Karpas-422 (cell line): ENCODE data around the gene RAD51B. TPM values are rescaled to one million over a fixed set of nuclear protein-coding genes. Genes with fewer than 3 reads are reported as not detected.

Experiments
- DNase-seq: peaks from one replicate; pipeline ENCODE4 v3.0.0-alpha.2; 2015
- H2AFZ ChIP-seq: fragments of 200-600 bp; sonication (generic); 2 replicates; pipeline ENCODE4 v1.6.1; 2014; ENCODE audit warnings: antibody characterized with exemption, low read length, mixed read lengths
- H3K27ac ChIP-seq: fragments of 200-600 bp; sonication (generic); 2 replicates; pipeline ENCODE4 v1.5.1; 2014; ENCODE audit warnings: mild to moderate bottlenecking, low read length, moderate library complexity
- H3K27me3 ChIP-seq: fragments of 200-600 bp; sonication (generic); 2 replicates; pipeline ENCODE4 v1.6.1; 2014; ENCODE audit warnings: low read length, mixed read lengths
- H3K36me3 ChIP-seq: fragments of 200-600 bp; sonication (generic); 2 replicates; pipeline ENCODE4 v1.6.1; 2014; ENCODE audit warnings: low read length, mixed read lengths; ENCODE audit not compliant: insufficient read depth
- H3K4me1 ChIP-seq: fragments of 200-600 bp; sonication (generic); 2 replicates; pipeline ENCODE4 v1.6.1; 2014; ENCODE audit warnings: mild to moderate bottlenecking, low read length, mixed read lengths
- H3K4me2 ChIP-seq: fragments of 200-600 bp; sonication (generic); 2 replicates; pipeline ENCODE4 v1.6.1; 2014; ENCODE audit warnings: low read length, low read depth, mild to moderate bottlenecking; ENCODE audit not compliant: poor library complexity, severe bottlenecking
- H3K4me3 ChIP-seq: fragments of 200-600 bp; sonication (generic); 2 replicates; pipeline ENCODE4 v1.5.1; 2014; ENCODE audit warnings: mild to moderate bottlenecking, antibody characterized with exemption, low read length, mixed read lengths
- H3K79me2 ChIP-seq: fragments of 200-600 bp; sonication (generic); 2 replicates; pipeline ENCODE4 v1.6.1; 2014; ENCODE audit warnings: mild to moderate bottlenecking, low read length, mixed read lengths
- H3K9ac ChIP-seq: fragments of 200-600 bp; sonication (generic); 2 replicates; pipeline ENCODE4 v1.6.0; 2014; ENCODE audit warnings: low read length
- H3K9me2 ChIP-seq: fragments of 200-600 bp; sonication (generic), shearing (Covaris generic); replicated peaks from 2 replicates; pipeline ENCODE4 v1.6.0; 2014; ENCODE audit warnings: mild to moderate bottlenecking, low read length, moderate library complexity; ENCODE audit not compliant: insufficient read depth
- H3K9me3 ChIP-seq: fragments of 300-700, 200-600 bp; sonication (generic); 2 replicates; pipeline ENCODE4 v1.6.1; 2014; ENCODE audit warnings: low read length, mixed read lengths
- H4K20me1 ChIP-seq: fragments of 200-600 bp; sonication (generic); 2 replicates; pipeline ENCODE4 v1.6.1; 2014; ENCODE audit warnings: mild to moderate bottlenecking, antibody characterized with exemption, low read length, low read depth; ENCODE audit not compliant: insufficient read depth
- total RNA-seq: library from RNA; depleted of rRNA; stranded (reverse); fragments of >200 nt; shearing (Covaris generic); gene quantifications from 2 replicates; pipeline ENCODE4 v1.2.3, GENCODE V29; 2014; ENCODE audit warnings: low replicate concordance

RAD51B gene
- total RNA-seq, 1 experiment from 2014 or later, result 107 TPM

DNA sequence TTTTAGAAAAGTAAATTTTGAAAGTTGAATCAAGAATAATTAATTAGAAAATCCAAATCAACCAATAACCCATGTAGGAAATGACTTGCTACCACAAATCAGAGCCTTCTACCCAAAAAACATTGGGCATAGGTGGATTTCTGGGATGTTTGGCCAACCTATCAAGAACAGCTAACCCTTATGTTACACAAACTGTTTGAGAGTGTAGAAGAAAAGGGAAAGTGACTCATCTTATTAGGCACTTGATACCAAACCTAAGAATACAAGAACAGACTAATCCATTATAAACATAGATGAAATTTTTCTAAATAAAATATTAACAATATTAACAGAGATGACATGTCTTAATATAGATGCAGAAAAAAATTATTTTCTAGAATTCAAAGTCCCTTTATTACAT, 712.9 kb downstream of the RAD51B start:
- Histone ChIP-seq H2AFZ (no peak overlapping the region), H3K4me1 (no peaks in the 10 kb centered on the region), H3K9me3 (peaks cover 12% of the 10 kb centered on the region; the same call in 1 of the 2 replicates), H3K4me2 (no peak overlapping the region), H3K27me3 (no peaks in the 10 kb centered on the region), H3K36me3 (no peaks in the 10 kb centered on the region), H4K20me1 (no peaks in the 10 kb centered on the region), H3K9ac (no peak overlapping the region), H3K9me2 (no peaks in the 10 kb centered on the region), H3K4me3 (no peak overlapping the region), H3K79me2 (no peaks in the 10 kb centered on the region), H3K27ac (no peak overlapping the region)
- DNase-seq, result no peak

- H3K9me3 ChIP-seq, result peaks cover 11% of the 10 kb centered on the region; the same call in 1 of the 2 replicates
- H3K36me3 ChIP-seq, result no peaks in the 10 kb centered on the region
- H3K9ac ChIP-seq, result no peak overlapping the region
- DNase-seq, result no peak
- no peaks in the 10 kb centered on the region for H3K4me1 ChIP-seq
- H3K27me3 ChIP-seq, result no peaks in the 10 kb centered on the region
- no peak overlapping the region for H3K4me3 ChIP-seq
- no peak overlapping the region for H2AFZ ChIP-seq
- H3K4me2 ChIP-seq, result no peak overlapping the region
- no peaks in the 10 kb centered on the region for H3K79me2 ChIP-seq
- H4K20me1 ChIP-seq, result no peaks in the 10 kb centered on the region
- H3K27ac ChIP-seq, result no peak overlapping the region
- no peaks in the 10 kb centered on the region for H3K9me2 ChIP-seq
Observed at GRCh38 chr14:68534276-68534675, 714.7 kb downstream of the RAD51B start.

DNA sequence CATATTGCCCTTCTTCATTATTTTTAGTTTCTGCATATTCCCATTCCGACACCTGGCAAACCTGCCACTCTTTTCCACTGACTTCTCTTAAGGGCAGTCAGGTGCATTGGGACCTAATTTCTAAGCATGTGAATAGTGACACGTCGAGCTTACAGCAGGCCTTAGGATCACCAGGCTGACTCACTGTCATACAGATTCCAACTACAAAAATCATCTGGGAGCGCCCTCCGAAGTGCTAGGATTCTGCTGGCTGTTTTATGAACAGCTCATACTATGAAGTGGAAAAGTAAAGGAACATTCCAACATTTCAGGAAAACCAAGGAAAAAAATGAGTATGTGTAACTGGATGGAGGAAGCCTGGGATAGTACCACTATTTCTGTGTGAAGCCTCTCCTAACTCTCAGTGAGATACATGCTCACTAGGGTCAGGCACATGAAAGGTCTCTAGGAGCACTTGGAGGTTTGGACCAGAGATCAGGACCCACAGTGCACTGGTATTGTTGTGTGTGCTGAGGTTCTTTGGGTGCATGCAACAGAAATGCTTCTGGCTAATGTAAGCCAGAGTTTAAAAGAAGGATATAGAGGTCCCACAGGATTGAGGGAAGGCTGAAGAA, 715.9 kb downstream of the RAD51B start:
- H3K36me3 ChIP-seq, result no peaks in the 10 kb centered on the region
- no peak for DNase-seq
- H3K4me1 ChIP-seq, result no peaks in the 10 kb centered on the region
- no peak overlapping the region for H3K4me3 ChIP-seq
- H3K9me3 ChIP-seq, result peaks cover under 1% of the 10 kb centered on the region; the same call in 1 of the 2 replicates
- H2AFZ ChIP-seq, result no peak overlapping the region
- H3K79me2 ChIP-seq, result no peaks in the 10 kb centered on the region
- no peaks in the 10 kb centered on the region for H3K9me2 ChIP-seq
- H4K20me1 ChIP-seq, result no peaks in the 10 kb centered on the region
- H3K27ac ChIP-seq, result no peak overlapping the region
- H3K9ac ChIP-seq, result no peak overlapping the region
- no peak overlapping the region for H3K4me2 ChIP-seq
- no peaks in the 10 kb centered on the region for H3K27me3 ChIP-seq

- H3K4me3 ChIP-seq, result no peak overlapping the region
- no peak overlapping the region for H3K9ac ChIP-seq
- H3K27ac ChIP-seq, result no peak overlapping the region
- no peak overlapping the region for H2AFZ ChIP-seq
- no peaks in the 10 kb centered on the region for H3K4me1 ChIP-seq
- H4K20me1 ChIP-seq, result no peaks in the 10 kb centered on the region
- H3K9me2 ChIP-seq, result no peaks in the 10 kb centered on the region
- no peaks in the 10 kb centered on the region for H3K27me3 ChIP-seq
- H3K36me3 ChIP-seq, result no peaks in the 10 kb centered on the region
- H3K9me3 ChIP-seq, result no peaks in the 10 kb centered on the region; the same call in 1 of the 2 replicates
- DNase-seq, result no peak
- no peaks in the 10 kb centered on the region for H3K79me2 ChIP-seq
- no peak overlapping the region for H3K4me2 ChIP-seq
Observed at GRCh38 chr14:68536018-68536410, 716.4 kb downstream of the RAD51B start.

DNA sequence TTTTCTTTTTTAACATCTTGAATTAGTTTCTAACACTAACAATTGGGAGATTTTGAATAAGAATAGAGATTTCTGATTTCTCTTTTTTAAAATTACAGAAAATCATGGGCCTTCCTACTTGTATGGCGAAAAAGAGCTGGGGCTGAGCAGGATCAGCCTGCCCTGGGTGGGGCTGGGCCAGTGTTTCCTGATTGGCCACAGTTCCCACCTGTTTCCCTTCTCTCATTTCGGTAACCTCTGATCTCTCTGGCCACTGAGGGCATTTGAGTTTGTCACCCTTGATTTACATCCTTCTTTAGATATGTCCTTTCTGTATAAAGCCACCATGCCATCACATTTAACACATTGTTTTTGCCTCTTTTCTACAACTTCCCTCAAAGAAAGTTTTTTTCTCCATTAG, 719.1 kb downstream of the RAD51B start:
- H3K79me2 ChIP-seq, result no peaks in the 10 kb centered on the region
- H2AFZ ChIP-seq, result no peak overlapping the region
- H3K4me2 ChIP-seq, result no peak overlapping the region
- H4K20me1 ChIP-seq, result no peaks in the 10 kb centered on the region
- H3K36me3 ChIP-seq, result no peaks in the 10 kb centered on the region
- H3K4me1 ChIP-seq, result no peaks in the 10 kb centered on the region
- H3K27ac ChIP-seq, result no peak overlapping the region
- no peaks in the 10 kb centered on the region for H3K9me2 ChIP-seq
- H3K27me3 ChIP-seq, result no peaks in the 10 kb centered on the region
- H3K9me3 ChIP-seq, result no peaks in the 10 kb centered on the region
- DNase-seq, result no peak
- no peak overlapping the region for H3K9ac ChIP-seq
- H3K4me3 ChIP-seq, result no peak overlapping the region

GRCh38 chr14:68539241-68539737, 719.7 kb downstream of the RAD51B start:
- Histone ChIP-seq H3K4me3 (no peak overlapping the region), H3K36me3 (no peaks in the 10 kb centered on the region), H3K9me2 (no peaks in the 10 kb centered on the region), H2AFZ (no peak overlapping the region), H3K9ac (no peak overlapping the region), H3K9me3 (no peaks in the 10 kb centered on the region), H3K4me1 (no peaks in the 10 kb centered on the region), H3K4me2 (no peak overlapping the region), H3K27ac (no peak overlapping the region), H3K27me3 (no peaks in the 10 kb centered on the region), H4K20me1 (no peaks in the 10 kb centered on the region), H3K79me2 (no peaks in the 10 kb centered on the region)
- DNase-seq, result no peak

GRCh38 chr14:68539789-68540188, 720.2 kb downstream of the RAD51B start:
- Histone ChIP-seq H3K36me3 (no peaks in the 10 kb centered on the region), H2AFZ (no peak overlapping the region), H3K79me2 (no peaks in the 10 kb centered on the region), H3K9ac (no peak overlapping the region), H3K4me3 (no peak overlapping the region), H3K9me3 (no peaks in the 10 kb centered on the region), H3K27me3 (no peaks in the 10 kb centered on the region), H4K20me1 (no peaks in the 10 kb centered on the region), H3K27ac (no peak overlapping the region), H3K4me2 (no peak overlapping the region), H3K9me2 (no peaks in the 10 kb centered on the region), H3K4me1 (no peaks in the 10 kb centered on the region)
- DNase-seq, result no peak

GRCh38 chr14:68541178-68541896, 721.8 kb downstream of the RAD51B start:
- no peaks in the 10 kb centered on the region for H3K9me3 ChIP-seq
- no peaks in the 10 kb centered on the region for H3K9me2 ChIP-seq
- no peaks in the 10 kb centered on the region for H3K27me3 ChIP-seq
- H3K27ac ChIP-seq, result no peak overlapping the region
- H3K36me3 ChIP-seq, result no peaks in the 10 kb centered on the region
- H3K4me3 ChIP-seq, result no peak overlapping the region
- H4K20me1 ChIP-seq, result no peaks in the 10 kb centered on the region
- no peaks in the 10 kb centered on the region for H3K4me1 ChIP-seq
- no peak overlapping the region for H3K9ac ChIP-seq
- DNase-seq, result no peak
- H3K79me2 ChIP-seq, result no peaks in the 10 kb centered on the region
- no peak overlapping the region for H2AFZ ChIP-seq
- H3K4me2 ChIP-seq, result no peak overlapping the region
